HEK293 (cell line): ENCODE results near the gene SLC37A3.
A peak's percentile ranks its signal among the peaks of the same experiment; 100 is the strongest.

Source experiments
- ATF2 ChIP-seq: fragments of 450-650 bp; formaldehyde crosslinking; IDR thresholded peaks from 2 replicates; pipeline ENCODE4 v1.5.1; 2016; ENCODE audit warnings: missing biosample characterization, missing genetic modification characterization, low read depth
- EGR2 ChIP-seq: fragments of 450-650 bp; formaldehyde crosslinking; IDR thresholded peaks from 2 replicates; pipeline ENCODE4 v1.5.1; 2016; ENCODE audit warnings: low read depth, missing biosample characterization, missing genetic modification characterization
- MZF1 ChIP-seq: fragments of 450-650 bp; formaldehyde crosslinking; IDR thresholded peaks from 2 replicates; pipeline ENCODE4 v1.5.1; 2017; ENCODE audit warnings: missing biosample characterization, missing genetic modification characterization, borderline replicate concordance
- OSR2 ChIP-seq: fragments of 450-650 bp; formaldehyde crosslinking; IDR thresholded peaks from 2 replicates; pipeline ENCODE4 v1.5.1; 2016; ENCODE audit warnings: missing biosample characterization, missing genetic modification characterization
- OVOL3 ChIP-seq: fragments of 450-650 bp; formaldehyde crosslinking; IDR thresholded peaks from 2 replicates; pipeline ENCODE4 v1.5.1; 2016; ENCODE audit warnings: missing biosample characterization, missing genetic modification characterization
- PRDM2 ChIP-seq: fragments of 450-650 bp; formaldehyde crosslinking; IDR thresholded peaks from 2 replicates; pipeline ENCODE4 v1.5.1; 2016; ENCODE audit warnings: missing biosample characterization, missing genetic modification characterization, borderline replicate concordance
- REPIN1 ChIP-seq: fragments of 450-650 bp; formaldehyde crosslinking; IDR thresholded peaks from 2 replicates; pipeline ENCODE4 v1.5.1; 2017; ENCODE audit warnings: missing biosample characterization, missing genetic modification characterization, low read depth
- SETDB1 ChIP-seq: IDR thresholded peaks from one replicate; pipeline ENCODE4 v1.6.1; 2017; ENCODE audit warnings: mild to moderate bottlenecking, low read length, moderate library complexity, mixed read lengths; ENCODE audit not compliant: insufficient read length
- SP2 ChIP-seq: fragments of 450-650 bp; formaldehyde crosslinking; IDR thresholded peaks from 2 replicates; pipeline ENCODE4 v1.5.1; 2016; ENCODE audit warnings: missing biosample characterization, missing genetic modification characterization
- SP7 ChIP-seq: fragments of 450-650 bp; formaldehyde crosslinking; IDR thresholded peaks from 2 replicates; pipeline ENCODE4 v1.5.1; 2016; ENCODE audit warnings: missing biosample characterization, missing genetic modification characterization
- ZBTB1 ChIP-seq: fragments of 450-650 bp; formaldehyde crosslinking; IDR thresholded peaks from 2 replicates; pipeline ENCODE4 v1.5.1; 2016; ENCODE audit warnings: missing biosample characterization, missing genetic modification characterization
- ZBTB44 ChIP-seq: fragments of 450-650 bp; IDR thresholded peaks from 2 replicates; pipeline ENCODE4 v1.5.1; 2018; ENCODE audit warnings: missing biosample characterization, mild to moderate bottlenecking, missing genetic modification characterization
- ZFHX2 ChIP-seq: fragments of 450-650 bp; formaldehyde crosslinking; conservative IDR thresholded peaks from 2 replicates; pipeline ENCODE4 v1.5.1; 2016; ENCODE audit warnings: missing biosample characterization, missing genetic modification characterization
- ZNF133 ChIP-seq: fragments of 450-650 bp; formaldehyde crosslinking; IDR thresholded peaks from 2 replicates; pipeline ENCODE4 v1.5.1; 2016; ENCODE audit warnings: missing biosample characterization, missing genetic modification characterization
- ZNF148 ChIP-seq: fragments of 450-650 bp; formaldehyde crosslinking; IDR thresholded peaks from 2 replicates; pipeline ENCODE4 v1.5.0; 2017; ENCODE audit warnings: missing biosample characterization, missing genetic modification characterization, borderline replicate concordance
- ZNF211 ChIP-seq: fragments of 450-650 bp; formaldehyde crosslinking; IDR thresholded peaks from 2 replicates; pipeline ENCODE4 v1.5.1; 2016; ENCODE audit warnings: low read depth, missing biosample characterization, missing genetic modification characterization
- ZNF23 ChIP-seq: fragments of 450-650 bp; formaldehyde crosslinking; IDR thresholded peaks from 2 replicates; pipeline ENCODE4 v1.5.1; 2016; ENCODE audit warnings: missing biosample characterization, missing genetic modification characterization, borderline replicate concordance
- ZNF292 ChIP-seq: fragments of 450-650 bp; formaldehyde crosslinking; IDR thresholded peaks from 2 replicates; pipeline ENCODE4 v1.5.1; 2016; ENCODE audit warnings: low read depth, missing biosample characterization, missing genetic modification characterization, borderline replicate concordance
- ZNF366 ChIP-seq: fragments of 450-650 bp; formaldehyde crosslinking; conservative IDR thresholded peaks from 2 replicates; pipeline ENCODE4 v1.5.1; 2016; ENCODE audit warnings: missing biosample characterization, missing genetic modification characterization
- ZNF548 ChIP-seq: fragments of 450-650 bp; formaldehyde crosslinking; IDR thresholded peaks from 2 replicates; pipeline ENCODE4 v1.5.1; 2016; ENCODE audit warnings: missing biosample characterization, missing genetic modification characterization
- ZNF549 ChIP-seq: fragments of 450-650 bp; IDR thresholded peaks from 2 replicates; pipeline ENCODE4 v1.5.1; 2018; ENCODE audit warnings: missing biosample characterization, missing genetic modification characterization, mild to moderate bottlenecking, inconsistent platforms, moderate library complexity
- ZNF585B ChIP-seq: fragments of 450-650 bp; formaldehyde crosslinking; IDR thresholded peaks from 2 replicates; pipeline ENCODE4 v1.5.1; 2016; ENCODE audit warnings: missing biosample characterization, missing genetic modification characterization
- ZNF624 ChIP-seq: fragments of 450-650 bp; formaldehyde crosslinking; IDR thresholded peaks from 2 replicates; pipeline ENCODE4 v1.5.1; 2017; ENCODE audit warnings: missing biosample characterization, missing genetic modification characterization
- ZNF660 ChIP-seq: fragments of 450-650 bp; IDR thresholded peaks from 2 replicates; pipeline ENCODE4 v1.5.1; 2018; ENCODE audit warnings: missing biosample characterization, mild to moderate bottlenecking, missing genetic modification characterization
- TF ChIP-seq, protein P1 (sequence below): fragments of 450-650 bp; formaldehyde crosslinking; IDR thresholded peaks from 2 replicates; pipeline ENCODE4 v1.5.1; 2016; ENCODE audit warnings: missing biosample characterization, missing genetic modification characterization

SLC37A3 gene

GRCh38 chr7:140402178-140402835 is 4.0 kb upstream of the SLC37A3 start (continued):
- TF ChIP-seq PRDM2 (tag by site-specific recombination) = no peak
- no peak for TF ChIP-seq ZNF548 (tag by site-specific recombination)
- no peak for TF ChIP-seq OVOL3 (tag by site-specific recombination)
- TF ChIP-seq ZNF549 = no peak
- peak; percentile 49 for TF ChIP-seq EGR2 (tag by site-specific recombination)
- TF ChIP-seq SP2 (tag by site-specific recombination) = no peak
- TF ChIP-seq ZNF660 (tag by site-specific recombination) = peak; percentile 83
- peak; percentile 76 for TF ChIP-seq ZFHX2 (tag by site-specific recombination)
- TF ChIP-seq MZF1 (tag by site-specific recombination) = no peak
- TF ChIP-seq ZBTB1 (tag by site-specific recombination) = no peak
- TF ChIP-seq, protein P1, sequence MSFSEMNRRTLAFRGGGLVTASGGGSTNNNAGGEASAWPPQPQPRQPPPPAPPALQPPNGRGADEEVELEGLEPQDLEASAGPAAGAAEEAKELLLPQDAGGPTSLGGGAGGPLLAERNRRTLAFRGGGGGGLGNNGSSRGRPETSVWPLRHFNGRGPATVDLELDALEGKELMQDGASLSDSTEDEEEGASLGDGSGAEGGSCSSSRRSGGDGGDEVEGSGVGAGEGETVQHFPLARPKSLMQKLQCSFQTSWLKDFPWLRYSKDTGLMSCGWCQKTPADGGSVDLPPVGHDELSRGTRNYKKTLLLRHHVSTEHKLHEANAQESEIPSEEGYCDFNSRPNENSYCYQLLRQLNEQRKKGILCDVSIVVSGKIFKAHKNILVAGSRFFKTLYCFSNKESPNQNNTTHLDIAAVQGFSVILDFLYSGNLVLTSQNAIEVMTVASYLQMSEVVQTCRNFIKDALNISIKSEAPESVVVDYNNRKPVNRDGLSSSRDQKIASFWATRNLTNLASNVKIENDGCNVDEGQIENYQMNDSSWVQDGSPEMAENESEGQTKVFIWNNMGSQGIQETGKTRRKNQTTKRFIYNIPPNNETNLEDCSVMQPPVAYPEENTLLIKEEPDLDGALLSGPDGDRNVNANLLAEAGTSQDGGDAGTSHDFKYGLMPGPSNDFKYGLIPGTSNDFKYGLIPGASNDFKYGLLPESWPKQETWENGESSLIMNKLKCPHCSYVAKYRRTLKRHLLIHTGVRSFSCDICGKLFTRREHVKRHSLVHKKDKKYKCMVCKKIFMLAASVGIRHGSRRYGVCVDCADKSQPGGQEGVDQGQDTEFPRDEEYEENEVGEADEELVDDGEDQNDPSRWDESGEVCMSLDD (tag by site-specific recombination) = no peak
- TF ChIP-seq ZBTB44 (tag by site-specific recombination) = peak; percentile 38; the same call in 1 of the 2 replicates
- no peak for TF ChIP-seq ZNF292 (tag by site-specific recombination)
- TF ChIP-seq ZNF211 (tag by site-specific recombination) = no peak
- TF ChIP-seq ZNF585B (tag by site-specific recombination) = no peak
- TF ChIP-seq OSR2 (tag by site-specific recombination) = peak; percentile 51; the same call in 1 of the 2 replicates
- TF ChIP-seq ATF2 (tag by site-specific recombination) = no peak
- no peak for TF ChIP-seq ZNF366
- TF ChIP-seq REPIN1 = no peak
- no peak for TF ChIP-seq ZNF133 (tag by site-specific recombination)
- 0 out of 2 replicates have a peak, but pooled peaks have one; percentile 34 for TF ChIP-seq SP7
- no peak for TF ChIP-seq SETDB1
- no peak for TF ChIP-seq ZNF23 (tag by site-specific recombination)
- TF ChIP-seq ZNF148 (tag by site-specific recombination) = no peak
- TF ChIP-seq ZNF624 (tag by site-specific recombination) = no peak
